ENCODE results near the gene ZXDC. TPM values are rescaled to one million over a fixed set of nuclear protein-coding genes. Genes with fewer than 3 reads are reported as not detected.

ZXDC gene
- total RNA-seq, 4 donors from 2014 or later, result 54.0 to 77.4 (median 68.0) TPM

GRCh38 chr3:126510308-126510910 is 34.7 kb upstream of the ZXDC start:
- H3K9me3 ChIP-seq, result no peaks in the 10 kb centered on the region
- no peak overlapping the region for H3K4me3 ChIP-seq
- H3K27ac ChIP-seq, result no peak overlapping the region
- no peak for TF ChIP-seq POLR2A (IDR thresholded peaks at IDR 0.05)
- no peak for TF ChIP-seq EP300 (IDR thresholded peaks at IDR 0.05)
- no peak for TF ChIP-seq CTCF (IDR thresholded peaks at IDR 0.05)
- DNase-seq (ENCODE audit: low spot score in 2 of 2), result no peak
- H3K4me1 ChIP-seq, result peaks cover 0 to 5% (median 0%) of the 10 kb centered on the region in 4 donors
- 72 to 82% methylated on average over 22 of the region's 22 CpGs for WGBS, 2 donors
- H3K27me3 ChIP-seq, result no peaks in the 10 kb centered on the region
- H3K36me3 ChIP-seq, result no peaks in the 10 kb centered on the region

DNA sequence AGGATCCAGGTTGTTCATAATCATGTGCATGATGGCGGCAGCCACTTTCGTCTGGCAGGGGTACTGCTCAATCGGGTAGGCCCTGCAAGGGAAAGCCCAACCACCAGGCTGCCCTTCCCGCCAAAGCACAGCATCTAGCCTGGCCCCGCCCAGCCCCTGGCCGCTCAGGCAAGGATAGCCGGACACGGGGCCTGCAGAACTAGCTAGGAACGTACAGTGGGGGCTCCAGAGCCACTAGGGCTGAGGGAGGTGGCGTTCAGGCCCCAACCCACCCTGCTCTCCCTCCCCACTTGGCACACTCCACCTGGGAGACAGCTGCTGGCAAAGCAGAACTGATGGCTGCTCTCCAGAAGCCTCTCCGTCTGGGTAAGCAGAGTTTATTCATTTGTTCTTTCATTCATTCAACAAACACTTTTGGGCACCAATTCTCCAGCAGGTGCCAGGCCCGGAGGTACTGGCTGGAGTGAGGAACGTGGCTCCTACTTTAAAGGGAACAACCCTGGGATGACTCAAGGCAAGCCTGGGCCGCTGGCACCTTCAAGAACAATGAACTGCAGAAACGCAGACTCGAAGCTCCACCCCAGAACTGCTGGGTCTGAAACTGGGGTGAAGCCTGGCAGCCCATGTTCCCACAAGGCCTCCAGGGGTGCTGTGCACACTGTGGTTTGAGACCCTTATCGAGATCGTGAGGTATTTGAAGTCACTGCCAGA is 34.1 kb upstream of the ZXDC start:
- Histone ChIP-seq H3K9me3 (no peaks in the 10 kb centered on the region), H3K4me3 (no peak overlapping the region), H3K4me1 (peaks cover 0 to 5% (median 0%) of the 10 kb centered on the region in 4 donors), H3K36me3 (no peaks in the 10 kb centered on the region), H3K27me3 (peaks cover 0 to 5% of the 10 kb centered on the region in 2 donors), H3K27ac (no peak overlapping the region)
- TF ChIP-seq POLR2A (IDR thresholded peaks at IDR 0.05) (no peak), EP300 (IDR thresholded peaks at IDR 0.05) (no peak), CTCF (IDR thresholded peaks at IDR 0.05) (no peak)
- WGBS, 2 donors, result 61 to 69% methylated on average over 11 to 18 of the region's 18 CpGs
- no peak for DNase-seq (ENCODE audit: low spot score in 2 of 2)

DNA sequence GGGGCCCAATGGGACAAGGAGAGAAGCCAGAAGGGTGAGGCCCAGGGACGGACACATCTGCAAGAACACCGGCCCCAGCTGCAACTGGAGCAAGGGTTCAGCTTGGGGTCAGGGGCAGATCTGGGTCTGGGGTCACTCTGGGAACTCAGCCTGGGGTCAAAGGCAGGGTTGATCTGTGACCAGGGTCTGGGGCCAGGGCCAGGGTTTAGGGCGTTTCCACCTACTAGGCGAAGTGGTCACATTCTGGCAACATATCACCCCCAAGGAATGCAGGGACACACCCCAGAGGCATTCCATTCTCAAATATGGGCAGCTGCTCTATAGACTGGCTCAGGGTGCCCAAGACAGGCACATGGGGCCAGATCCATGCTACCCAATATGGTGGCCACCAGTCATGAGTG is 32.9 kb upstream of the ZXDC start:
- H3K4me3 ChIP-seq, result no peak overlapping the region
- 55 to 64% methylated on average over 3 to 4 of the region's 4 CpGs for WGBS, 2 donors
- H3K27ac ChIP-seq, result no peak overlapping the region
- no peaks in the 10 kb centered on the region for H3K36me3 ChIP-seq
- H3K4me1 ChIP-seq, result peaks cover 0 to 5% (median 0%) of the 10 kb centered on the region in 4 donors
- no peak for DNase-seq (ENCODE audit: low spot score in 2 of 2)
- TF ChIP-seq CTCF (IDR thresholded peaks at IDR 0.05) (no peak), POLR2A (IDR thresholded peaks at IDR 0.05) (no peak), EP300 (IDR thresholded peaks at IDR 0.05) (no peak)
- H3K27me3 ChIP-seq, result peaks cover 0 to 5% of the 10 kb centered on the region in 2 donors
- no peaks in the 10 kb centered on the region for H3K9me3 ChIP-seq

DNA sequence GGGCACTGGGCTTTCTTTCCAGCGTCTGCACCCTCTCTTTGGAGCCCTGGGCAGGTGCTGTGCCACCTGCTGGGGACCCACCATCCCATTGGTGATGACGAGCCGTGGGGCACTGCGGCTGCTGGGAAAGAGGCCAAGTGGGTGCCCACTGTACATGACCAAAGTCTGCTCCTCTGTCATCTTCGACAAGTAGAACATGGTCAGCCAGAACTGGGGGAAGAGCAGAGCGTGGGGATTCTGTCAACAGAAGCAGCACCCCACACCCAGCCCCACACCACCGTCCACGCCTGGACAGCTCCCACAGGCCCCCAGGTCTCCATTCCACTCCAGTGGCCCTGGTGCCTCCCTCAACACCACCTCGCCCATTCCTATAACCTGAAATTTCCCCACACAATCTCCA is 32.2 kb upstream of the ZXDC start:
- no peaks in the 10 kb centered on the region for H3K36me3 ChIP-seq
- H3K27me3 ChIP-seq, result peaks cover 0 to 5% of the 10 kb centered on the region in 2 donors
- H3K4me3 ChIP-seq, result no peak overlapping the region
- TF ChIP-seq POLR2A (IDR thresholded peaks at IDR 0.05) (no peak), CTCF (IDR thresholded peaks at IDR 0.05) (no peak), EP300 (IDR thresholded peaks at IDR 0.05) (no peak)
- DNase-seq (ENCODE audit: low spot score in 2 of 2), result no peak
- no peak overlapping the region for H3K27ac ChIP-seq
- H3K9me3 ChIP-seq, result no peaks in the 10 kb centered on the region
- 89 to 96% methylated on average over 8 to 9 of the region's 9 CpGs for WGBS, 2 donors
- peaks cover 0 to 5% (median 0%) of the 10 kb centered on the region in 4 donors for H3K4me1 ChIP-seq

GRCh38 chr3:126503701-126504100 is 28.0 kb upstream of the ZXDC start:
- no peaks in the 10 kb centered on the region for H3K9me3 ChIP-seq
- no peaks in the 10 kb centered on the region for H3K36me3 ChIP-seq
- 86 to 92% methylated on average over 3 to 10 of the region's 10 CpGs for WGBS, 2 donors
- no peak for DNase-seq (ENCODE audit: low spot score in 2 of 2)
- no peak overlapping the region for H3K4me3 ChIP-seq
- no peak overlapping the region for H3K27ac ChIP-seq
- H3K4me1 ChIP-seq, result no peaks in the 10 kb centered on the region
- H3K27me3 ChIP-seq, result peaks cover 0 to 5% of the 10 kb centered on the region in 2 donors
- no peak for TF ChIP-seq POLR2A (IDR thresholded peaks at IDR 0.05)
- no peak for TF ChIP-seq EP300 (IDR thresholded peaks at IDR 0.05)
- no peak for TF ChIP-seq CTCF (IDR thresholded peaks at IDR 0.05)

Data from tibial nerve (tissue), 4 donors.